ENCODE measurements around the gene MARCHF3. TPM values are rescaled to one million over a fixed set of nuclear protein-coding genes. Genes with fewer than 3 reads are reported as not detected.

Gene MARCHF3
- total RNA-seq, 1 donor from 2014 or later = 3.1 TPM

GRCh38 chr5:126927429-126927828 lies 102.9 kb downstream of the MARCHF3 start:
- Mint-ChIP-seq H3K27me3 (ENCODE audit: low read depth) (no peaks in the 10 kb centered on the region), H3K36me3 (ENCODE audit: low read depth) (no peaks in the 10 kb centered on the region), H3K4me1 (peaks cover 27% of the 10 kb centered on the region), H3K27ac (ENCODE audit: unreplicated experiment) (no peak overlapping the region), H3K4me3 (no peak overlapping the region), H3K9me3 (no peaks in the 10 kb centered on the region)
- TF ChIP-seq CTCF (conservative IDR thresholded peaks at IDR 0.05) = no peak
- DNase-seq (ENCODE audit: low read depth, low spot score) = no peak

- Mint-ChIP-seq H3K27ac (ENCODE audit: unreplicated experiment) (no peak overlapping the region), H3K36me3 (ENCODE audit: low read depth) (no peaks in the 10 kb centered on the region), H3K4me3 (no peak overlapping the region), H3K27me3 (ENCODE audit: low read depth) (no peaks in the 10 kb centered on the region), H3K4me1 (peaks cover 36% of the 10 kb centered on the region), H3K9me3 (no peaks in the 10 kb centered on the region)
- TF ChIP-seq CTCF (conservative IDR thresholded peaks at IDR 0.05) = no peak
- no peak for DNase-seq (ENCODE audit: low read depth, low spot score)
These were observed 104.2 kb downstream of the MARCHF3 start for GRCh38 chr5:126926187-126926586.

GRCh38 chr5:126925482-126925881 lies 104.9 kb downstream of the MARCHF3 start:
- H3K9me3 Mint-ChIP-seq = no peaks in the 10 kb centered on the region
- TF ChIP-seq CTCF (conservative IDR thresholded peaks at IDR 0.05) = no peak
- no peak overlapping the region for H3K4me3 Mint-ChIP-seq
- H3K27me3 Mint-ChIP-seq (ENCODE audit: low read depth) = no peaks in the 10 kb centered on the region
- DNase-seq (ENCODE audit: low read depth, low spot score) = no peak
- H3K4me1 Mint-ChIP-seq = peaks cover 36% of the 10 kb centered on the region
- no peaks in the 10 kb centered on the region for H3K36me3 Mint-ChIP-seq (ENCODE audit: low read depth)
- no peak overlapping the region for H3K27ac Mint-ChIP-seq (ENCODE audit: unreplicated experiment)

GRCh38 chr5:126924331-126925033 lies 105.9 kb downstream of the MARCHF3 start:
- Mint-ChIP-seq H3K4me3 (no peak overlapping the region), H3K27ac (ENCODE audit: unreplicated experiment) (no peak overlapping the region), H3K4me1 (peaks cover 44% of the 10 kb centered on the region), H3K9me3 (no peaks in the 10 kb centered on the region), H3K36me3 (ENCODE audit: low read depth) (no peaks in the 10 kb centered on the region), H3K27me3 (ENCODE audit: low read depth) (no peaks in the 10 kb centered on the region)
- DNase-seq (ENCODE audit: low read depth, low spot score) = no peak
- TF ChIP-seq CTCF (conservative IDR thresholded peaks at IDR 0.05) = no peak

- Mint-ChIP-seq H3K27me3 (ENCODE audit: low read depth) (no peaks in the 10 kb centered on the region), H3K4me1 (peaks cover 61% of the 10 kb centered on the region), H3K36me3 (ENCODE audit: low read depth) (no peaks in the 10 kb centered on the region), H3K27ac (ENCODE audit: unreplicated experiment) (no peak overlapping the region), H3K9me3 (no peaks in the 10 kb centered on the region), H3K4me3 (no peak overlapping the region)
- no peak for DNase-seq (ENCODE audit: low read depth, low spot score)
- TF ChIP-seq CTCF (conservative IDR thresholded peaks at IDR 0.05) = no peak
These were observed 108.9 kb downstream of the MARCHF3 start for GRCh38 chr5:126921241-126922091.
